ENCODE data around the gene IPCEF1.

Gene IPCEF1

GRCh38 chr6:154127657-154128056 is 228.9 kb downstream of the IPCEF1 start:
- no peak overlapping the region for H3K27ac ChIP-seq

GRCh38 chr6:154125421-154125820 is 231.2 kb downstream of the IPCEF1 start:
- TF ChIP-seq CTCF (conservative IDR thresholded peaks at IDR 0.05): no peak
- TF ChIP-seq ZFX (IDR thresholded peaks at IDR 0.05): no peak
- no peak overlapping the region for H3K27ac ChIP-seq

More at GRCh38 chr6:154127657-154128056, 228.9 kb downstream of the IPCEF1 start:
- TF ChIP-seq CTCF (conservative IDR thresholded peaks at IDR 0.05): no peak
- no peak for TF ChIP-seq ZFX (IDR thresholded peaks at IDR 0.05)

- H3K27ac ChIP-seq: no peak overlapping the region
- TF ChIP-seq CTCF (conservative IDR thresholded peaks at IDR 0.05) (no peak), ZFX (IDR thresholded peaks at IDR 0.05) (no peak)
Observed at GRCh38 chr6:154123155-154123956, 233.2 kb downstream of the IPCEF1 start.

GRCh38 chr6:154122195-154122925 is 234.2 kb downstream of the IPCEF1 start:
- H3K27ac ChIP-seq: no peak overlapping the region
- TF ChIP-seq ZFX (IDR thresholded peaks at IDR 0.05) (no peak), CTCF (conservative IDR thresholded peaks at IDR 0.05) (no peak)

GRCh38 chr6:154117485-154117884 is 239.1 kb downstream of the IPCEF1 start:
- no peak overlapping the region for H3K27ac ChIP-seq
- TF ChIP-seq CTCF (conservative IDR thresholded peaks at IDR 0.05) (no peak), ZFX (IDR thresholded peaks at IDR 0.05) (no peak)

GRCh38 chr6:154113392-154113791 is 243.2 kb downstream of the IPCEF1 start:
- no peak for TF ChIP-seq CTCF (conservative IDR thresholded peaks at IDR 0.05)
- TF ChIP-seq ZFX (IDR thresholded peaks at IDR 0.05): no peak
- no peak overlapping the region for H3K27ac ChIP-seq

GRCh38 chr6:154112181-154112809 is 244.3 kb downstream of the IPCEF1 start:
- TF ChIP-seq ZFX (IDR thresholded peaks at IDR 0.05) (no peak), CTCF (conservative IDR thresholded peaks at IDR 0.05) (no peak)
- no peak overlapping the region for H3K27ac ChIP-seq
